ENCODE data around the gene SMOC1. TPM values are rescaled to one million over a fixed set of nuclear protein-coding genes. Genes with fewer than 3 reads are reported as not detected.

SMOC1 gene
- total RNA-seq, 1 experiment from 2014 or later, result 0.68 TPM

GRCh38 chr14:69863083-69863482 lies 16.1 kb upstream of the SMOC1 start:
- peaks cover 20 to 31% of the 10 kb centered on the region in 2 experiments for H3K4me1 Mint-ChIP-seq
- Histone ChIP-seq H3K14ac (ENCODE audit: insufficient read depth, low read length) (no peak overlapping the region), H3K79me1 (ENCODE audit: insufficient read depth, low read depth, low read length, poor library complexity, severe bottlenecking) (no peaks in the 10 kb centered on the region), H2BK15ac (ENCODE audit: low read depth, low read length) (no peak overlapping the region), H2BK5ac (ENCODE audit: insufficient read length, low read length) (no peak overlapping the region), H3T11ph (ENCODE audit: low read length) (no peak overlapping the region), H3K23me2 (ENCODE audit: insufficient read length, low read depth, low read length, poor library complexity, severe bottlenecking) (no peaks in the 10 kb centered on the region), H3K18ac (ENCODE audit: insufficient read length, low read depth, low read length) (no peak overlapping the region), H4K5ac (ENCODE audit: insufficient read length, low read depth, low read length) (no peak overlapping the region), H2BK20ac (ENCODE audit: low read depth, low read length, poor library complexity, severe bottlenecking) (no peak overlapping the region), H4K8ac (replicated peaks; ENCODE audit: insufficient read length, low read depth, low read length) (no peak overlapping the region), H4K91ac (ENCODE audit: insufficient read length, low read depth, low read length) (no peak overlapping the region), H2BK120ac (ENCODE audit: low read depth, low read length, poor library complexity, severe bottlenecking) (no peak overlapping the region), H2AK5ac (ENCODE audit: insufficient read length, low read length) (no peak overlapping the region), H3K27me3 (ENCODE audit: insufficient read depth, low read length) (no peaks in the 10 kb centered on the region), H3K27ac (ENCODE audit: insufficient read length, low read depth, low read length) (no peak overlapping the region), H3K23ac (ENCODE audit: insufficient read length, low read depth, low read length) (no peak overlapping the region), H3K79me2 (ENCODE audit: insufficient read depth, low read length) (no peaks in the 10 kb centered on the region), H3K9ac (ENCODE audit: extremely low read depth, insufficient read length, low read length) (no peak overlapping the region), H2AFZ (ENCODE audit: low read length) (no peak overlapping the region), H3K4me1 (ENCODE audit: insufficient read depth, low read length) (peaks cover 7% of the 10 kb centered on the region; the same call in 1 of the 2 replicates), H3K4me2 (ENCODE audit: insufficient read depth, insufficient read length, low read length) (no peak overlapping the region), H2BK12ac (ENCODE audit: insufficient read length, low read depth, low read length) (no peak overlapping the region), H4K20me1 (ENCODE audit: control insufficient read depth, insufficient read depth, insufficient read length) (no peaks in the 10 kb centered on the region), H3K56ac (ENCODE audit: insufficient read length, low read depth, low read length) (no peak overlapping the region), H3K4ac (ENCODE audit: low read depth, low read length) (no peak overlapping the region), H3K9me3 (ENCODE audit: control insufficient read depth, low read depth, low read length) (peaks cover 3% of the 10 kb centered on the region)
- peaks cover 18 to 29% of the 10 kb centered on the region in 2 experiments for H3K9me3 Mint-ChIP-seq
- TF ChIP-seq, protein P1, sequence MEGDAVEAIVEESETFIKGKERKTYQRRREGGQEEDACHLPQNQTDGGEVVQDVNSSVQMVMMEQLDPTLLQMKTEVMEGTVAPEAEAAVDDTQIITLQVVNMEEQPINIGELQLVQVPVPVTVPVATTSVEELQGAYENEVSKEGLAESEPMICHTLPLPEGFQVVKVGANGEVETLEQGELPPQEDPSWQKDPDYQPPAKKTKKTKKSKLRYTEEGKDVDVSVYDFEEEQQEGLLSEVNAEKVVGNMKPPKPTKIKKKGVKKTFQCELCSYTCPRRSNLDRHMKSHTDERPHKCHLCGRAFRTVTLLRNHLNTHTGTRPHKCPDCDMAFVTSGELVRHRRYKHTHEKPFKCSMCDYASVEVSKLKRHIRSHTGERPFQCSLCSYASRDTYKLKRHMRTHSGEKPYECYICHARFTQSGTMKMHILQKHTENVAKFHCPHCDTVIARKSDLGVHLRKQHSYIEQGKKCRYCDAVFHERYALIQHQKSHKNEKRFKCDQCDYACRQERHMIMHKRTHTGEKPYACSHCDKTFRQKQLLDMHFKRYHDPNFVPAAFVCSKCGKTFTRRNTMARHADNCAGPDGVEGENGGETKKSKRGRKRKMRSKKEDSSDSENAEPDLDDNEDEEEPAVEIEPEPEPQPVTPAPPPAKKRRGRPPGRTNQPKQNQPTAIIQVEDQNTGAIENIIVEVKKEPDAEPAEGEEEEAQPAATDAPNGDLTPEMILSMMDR (conservative IDR thresholded peaks at IDR 0.05), result no peak
- H3K27ac Mint-ChIP-seq, result no peak overlapping the region
- DNase-seq, result no peak
- peaks cover 0 to 15% (median 7%) of the 10 kb centered on the region in 3 experiments; a peak in 4 of 7 replicates for H3K36me3 Mint-ChIP-seq (ENCODE audit: insufficient read depth in 1 of 3, low read depth in 3 of 3)
- no CpG with 5 or more reads among the region's 4 CpGs for WGBS (ENCODE audit: extremely low coverage, insufficient read length, low lambda C conversion rate)
- peaks cover 28% of the 10 kb centered on the region for H3K27me3 Mint-ChIP-seq (ENCODE audit: low read depth)
- no peak overlapping the region for H3K4me3 Mint-ChIP-seq

Data from H9 (cell line).